IMR-90 (cell line): ENCODE data around the gene KRT76. TPM values are rescaled to one million over a fixed set of nuclear protein-coding genes. Genes with fewer than 3 reads are reported as not detected.

Source experiments
- ATAC-seq: fragments of 200-7000 bp; cut with Tn5 transposase; 2 replicates; pipeline ENCODE4 v1.9.1; 2020; ENCODE audit warnings: low read depth, mild to moderate bottlenecking, moderate library complexity
- BruUV-seq: library from RNA; stranded (reverse); fragments of 400-500 nt; replicated peaks from 2 replicates; lab custom pipeline; 2021; lab: Mats Ljungman, UMichigan
- CTCF ChIA-PET: fragments of 300-600 bp; formaldehyde crosslinking; extraction: SDS; loops from one replicate; lab custom pipeline; 2021; ENCODE audit warnings: antibody characterized with exemption; lab: Yijun Ruan, JAX
- POLR2A ChIA-PET: fragments of 300-600 bp; sonication (Branson Sonifier 250); formaldehyde crosslinking; loops from one replicate; lab custom pipeline; 2022; ENCODE audit warnings: antibody characterized with exemption; ENCODE audit not compliant: unreplicated experiment; lab: Charles Lee
- DNase-seq: peaks from one replicate; pipeline ENCODE4 v3.0.0; 2013
- H2AFZ ChIP-seq: replicated peaks from 2 replicates; pipeline ENCODE3; 2013; ENCODE audit warnings: low read length, mild to moderate bottlenecking; ENCODE audit not compliant: poor library complexity
- H2AK5ac ChIP-seq: 2 replicates; pipeline ENCODE4 v1.6.1; 2013; ENCODE audit warnings: low read depth, low read length, inconsistent platforms
- H2AK9ac ChIP-seq: replicated peaks from 2 replicates; pipeline ENCODE3; 2013; ENCODE audit warnings: mild to moderate bottlenecking, low read depth, low read length, moderate library complexity; ENCODE audit not compliant: poor library complexity
- H2BK120ac ChIP-seq: 2 replicates; pipeline ENCODE4 v1.6.1; 2013; ENCODE audit warnings: low read depth, low read length, inconsistent platforms
- H2BK15ac ChIP-seq: 3 replicates; pipeline ENCODE4 v1.6.1; 2013; ENCODE audit warnings: low read depth, low read length, inconsistent platforms
- H2BK20ac ChIP-seq: 2 replicates; pipeline ENCODE4 v1.6.1; 2013; ENCODE audit warnings: low read depth, mild to moderate bottlenecking, inconsistent platforms, low read length, moderate library complexity
- H2BK5ac ChIP-seq: 2 replicates; pipeline ENCODE4 v1.6.1; 2013; ENCODE audit warnings: mild to moderate bottlenecking, low read depth, low read length, inconsistent platforms; ENCODE audit not compliant: poor library complexity, severe bottlenecking
- H3K14ac ChIP-seq: replicated peaks from 2 replicates; pipeline ENCODE4 v1.6.1; 2013; ENCODE audit warnings: low read depth, low read length, inconsistent platforms
- H3K18ac ChIP-seq: 2 replicates; pipeline ENCODE4 v1.6.1; 2013; ENCODE audit warnings: low read depth, low read length, control low read depth
- H3K23ac ChIP-seq: 2 replicates; pipeline ENCODE4 v1.6.1; 2013; ENCODE audit warnings: low read depth, low read length, inconsistent platforms
- H3K27ac ChIP-seq: 2 replicates; pipeline ENCODE4 v1.5.1; 2013; ENCODE audit warnings: mild to moderate bottlenecking, control low read depth, low read length; ENCODE audit not compliant: insufficient read depth
- H3K27me3 ChIP-seq: 2 replicates; pipeline ENCODE4 v1.6.1; 2013; ENCODE audit warnings: low read length; ENCODE audit not compliant: control insufficient read depth, insufficient read depth
- H3K36me3 ChIP-seq: 2 replicates; pipeline ENCODE4 v1.6.1; 2013; ENCODE audit warnings: low read length, mixed read lengths; ENCODE audit not compliant: control insufficient read depth, insufficient read depth
- H3K4ac ChIP-seq: 2 replicates; pipeline ENCODE4 v1.6.1; 2013; ENCODE audit warnings: low read depth, low read length, inconsistent platforms
- H3K4me1 ChIP-seq: 2 replicates; pipeline ENCODE4 v1.6.1; 2013; ENCODE audit warnings: low read length, mixed read lengths; ENCODE audit not compliant: control insufficient read depth, insufficient read depth
- H3K4me2 ChIP-seq: 2 replicates; pipeline ENCODE4 v1.6.1; 2013; ENCODE audit warnings: low read depth, mild to moderate bottlenecking, control low read depth, low read length, moderate library complexity
- H3K4me3 ChIP-seq: 2 replicates; pipeline ENCODE4 v1.5.1; 2013; ENCODE audit warnings: low read depth, mild to moderate bottlenecking, control low read depth, low read length, moderate library complexity; ENCODE audit not compliant: insufficient read depth
- H3K56ac ChIP-seq: 2 replicates; pipeline ENCODE4 v1.6.1; 2013; ENCODE audit warnings: low read length, inconsistent platforms; ENCODE audit not compliant: insufficient read depth; ENCODE audit errors: extremely low read depth
- H3K79me1 ChIP-seq, 2 experiments: 2 replicates each; pipeline ENCODE4 v1.6.1; 2013; ENCODE audit warnings: low read length in 2 of 2, inconsistent platforms in 1 of 2, low read depth in 1 of 2
- H3K9ac ChIP-seq: 2 replicates; pipeline ENCODE4 v1.6.1; 2013; ENCODE audit warnings: low read depth, low read length, control low read depth
- H3K9me1 ChIP-seq: 2 replicates; pipeline ENCODE4 v1.6.1; 2013; ENCODE audit warnings: low read length, inconsistent platforms; ENCODE audit not compliant: insufficient read depth
- H3K9me3 ChIP-seq: 2 replicates; pipeline ENCODE4 v1.6.1; 2013; ENCODE audit warnings: low read length; ENCODE audit not compliant: control insufficient read depth, insufficient read depth
- H4K20me1 ChIP-seq: 2 replicates; pipeline ENCODE4 v1.6.1; 2013; ENCODE audit warnings: low read length, inconsistent platforms; ENCODE audit not compliant: insufficient read depth
- H4K5ac ChIP-seq: 2 replicates; pipeline ENCODE4 v1.6.1; 2013; ENCODE audit warnings: mild to moderate bottlenecking, low read depth, low read length, control low read depth
- H4K8ac ChIP-seq, 2 experiments: 2 replicates each; pipeline ENCODE4 v1.6.1; 2013; ENCODE audit warnings: low read depth in 2 of 2, low read length in 2 of 2, control low read depth in 1 of 2, inconsistent platforms in 1 of 2
- H4K91ac ChIP-seq: 2 replicates; pipeline ENCODE4 v1.6.1; 2013; ENCODE audit warnings: low read depth, low read length, inconsistent platforms; ENCODE audit not compliant: insufficient read depth
- CEBPB ChIP-seq: IDR thresholded peaks from 2 replicates; pipeline ENCODE4 v1.6.1; 2012; ENCODE audit warnings: low read depth, low read length, improper control_type of control experiment
- CTCF ChIP-seq: conservative IDR thresholded peaks from 2 replicates; pipeline ENCODE4 v1.5.1; 2012; ENCODE audit warnings: mild to moderate bottlenecking, low read depth, low read length, improper control_type of control experiment
- FOS ChIP-seq: fragments of 150-350 bp; IDR thresholded peaks from 2 replicates; pipeline ENCODE4 v1.6.1; 2016; ENCODE audit warnings: low read depth, low read length
- NFE2L2 ChIP-seq: fragments of 150-350 bp; IDR thresholded peaks from 2 replicates; pipeline ENCODE4 v1.6.1; 2016; ENCODE audit warnings: low read depth, mild to moderate bottlenecking, low read length
- RCOR1 ChIP-seq: IDR thresholded peaks from 2 replicates; pipeline ENCODE4 v1.6.1; 2012; ENCODE audit warnings: mild to moderate bottlenecking, low read length, improper control_type of control experiment; ENCODE audit not compliant: insufficient replicate concordance
- USF2 ChIP-seq: fragments of 150-350 bp; IDR thresholded peaks from 2 replicates; pipeline ENCODE4 v1.6.1; 2017; ENCODE audit warnings: mild to moderate bottlenecking, antibody characterized with exemption, low read length, low read depth
- WGBS, 2 experiments: methylation state at CpG; one replicate each; pipeline versions ENCODE4 v1.1.5 to v1.1.7; 2013; ENCODE audit warnings: missing lambda C conversion rate in 2 of 2; ENCODE audit not compliant: insufficient read length in 1 of 2; ENCODE audit errors: extremely low coverage in 2 of 2; 5-methylcytosine and 5-hydroxymethylcytosine counted together
- dilution Hi-C: fragments of 300-500 bp; cut with HindIII; formaldehyde crosslinking; loops from one replicate; pipeline ENCODE4 v1.14.3; 2018; ENCODE audit warnings: low sequenced_read_pairs; ENCODE audit not compliant: unreplicated experiment
- in situ Hi-C: fragments of 300-500 bp; cut with MboI; formaldehyde crosslinking; loops from 3 replicates; pipeline ENCODE4 v1.14.3; 2019; ENCODE audit warnings: low sequenced_read_pairs, inconsistent platforms, mixed read lengths
- intact Hi-C: fragments of 100-400 bp; cut with micrococcal nuclease; formaldehyde crosslinking; loops from 2 replicates; pipeline ENCODE4 v1.10.0; 2022
- polyA plus RNA-seq, 3 experiments: library from polyadenylated mRNA; depleted of rRNA; stranded (reverse); fragments of >200 nt; gene quantifications; 2 replicates each; pipeline ENCODE4 v1.2.3, GENCODE V29; 2012; ENCODE audit warnings: low replicate concordance in 1 of 3
- total RNA-seq: library from RNA; depleted of rRNA; stranded (reverse); fragments of >200 nt; gene quantifications from 2 replicates; pipeline ENCODE4 v1.2.3, GENCODE V29; 2012

Gene KRT76
- total and polyA plus RNA-seq, 2 of the 4 experiments (the other 2 are of a cell fraction) = not detected

GRCh38 chr12:52756281-52756960 is 20.7 kb downstream of the KRT76 start:
- Histone ChIP-seq H2AK9ac (no peak overlapping the region), H4K91ac (no peak overlapping the region), H3K23ac (no peak overlapping the region), H2BK20ac (no peak overlapping the region), H3K4ac (no peak overlapping the region), H2AK5ac (no peak overlapping the region), H3K4me3 (no peak overlapping the region), H3K14ac (no peak overlapping the region), H3K18ac (no peak overlapping the region), H2AFZ (no peak overlapping the region), H3K36me3 (no peaks in the 10 kb centered on the region), H3K79me1 (no peaks in the 10 kb centered on the region), H4K20me1 (no peaks in the 10 kb centered on the region), H2BK5ac (no peak overlapping the region), H3K9me3 (peaks cover 3% of the 10 kb centered on the region; the same call in 1 of the 2 replicates), H3K4me1 (no peaks in the 10 kb centered on the region), H3K9ac (no peak overlapping the region), H2BK120ac (no peak overlapping the region), H3K4me2 (no peak overlapping the region), H2BK15ac (no peak overlapping the region), H3K27ac (no peak overlapping the region), H3K56ac (no peak overlapping the region), H4K5ac (no peak overlapping the region), H3K9me1 (no peaks in the 10 kb centered on the region), H3K27me3 (no peaks in the 10 kb centered on the region; the same call in 1 of the 2 replicates), H4K8ac (no peak overlapping the region)
- ATAC-seq = no peak
- TF ChIP-seq USF2 (no peak), FOS (no peak), NFE2L2 (no peak), RCOR1 (no peak), CTCF (no peak), CEBPB (no peak)
- intact Hi-C loops = no loop called here
- ChIA-PET POLR2A (no interaction called here), CTCF (no interaction called here)
- in situ Hi-C loops = no loop called here
- WGBS, 2 experiments = 30% methylated on average over 4 of the region's 8 CpGs; no CpG with 5 or more reads in 1 of the 2 experiments
- no peak for DNase-seq
- no TSS peak for BruUV-seq
- dilution Hi-C loops = no loop called here
